Muscle of leg (tissue), 11 donors: Measurements from ENCODE around the gene CDH22. TPM values are rescaled to one million over a fixed set of nuclear protein-coding genes. Genes with fewer than 3 reads are reported as not detected.

Experiments
- DNase-seq: peaks from one replicate; pipeline ENCODE4 v3.0.0; 2013
- H3K27ac ChIP-seq: one replicate; pipeline ENCODE4 v1.5.1; 2013; ENCODE audit warnings: mild to moderate bottlenecking, low read length, control low read depth
- H3K27me3 ChIP-seq: one replicate; pipeline ENCODE4 v1.6.1; 2013; ENCODE audit warnings: low read length; ENCODE audit not compliant: control insufficient read depth, insufficient read depth
- H3K36me3 ChIP-seq: one replicate; pipeline ENCODE4 v1.6.1; 2013; ENCODE audit warnings: low read length; ENCODE audit not compliant: control insufficient read depth, insufficient read depth
- H3K4me1 ChIP-seq: one replicate; pipeline ENCODE4 v1.6.1; 2013; ENCODE audit warnings: low read length; ENCODE audit not compliant: control insufficient read depth, insufficient read depth
- H3K4me3 ChIP-seq: one replicate; pipeline ENCODE4 v1.5.1; 2013; ENCODE audit warnings: low read length, control low read depth
- H3K9me3 ChIP-seq: replicated peaks from 2 replicates; pipeline ENCODE4 v1.6.1; 2013; ENCODE audit warnings: low read depth, low read length; ENCODE audit not compliant: control insufficient read depth
- WGBS: methylation state at CpG from one replicate; pipeline ENCODE4 v1.1.5; 2013; ENCODE audit warnings: missing lambda C conversion rate; ENCODE audit not compliant: insufficient coverage; 5-methylcytosine and 5-hydroxymethylcytosine counted together
- polyA plus RNA-seq, 8 donors: library from polyadenylated mRNA; unstranded; fragments of 120-200 nt; gene quantifications; one replicate each; pipeline versions ENCODE4 v1.2.1 to v1.2.3, GENCODE V29; 2013; ENCODE audit warnings: inconsistent platforms in 1 of 8, low replicate concordance in 1 of 8; ENCODE audit not compliant: insufficient read length in 8 of 8, insufficient read depth in 1 of 8
- total RNA-seq: library from RNA; stranded (reverse); fragments of 120-200 nt; gene quantifications from one replicate; pipeline ENCODE4 v1.2.4, GENCODE V29; 2013

The CDH22 gene
- total and polyA plus RNA-seq, 9 donors = 0.13 to 0.43 (median 0.25) TPM

DNA sequence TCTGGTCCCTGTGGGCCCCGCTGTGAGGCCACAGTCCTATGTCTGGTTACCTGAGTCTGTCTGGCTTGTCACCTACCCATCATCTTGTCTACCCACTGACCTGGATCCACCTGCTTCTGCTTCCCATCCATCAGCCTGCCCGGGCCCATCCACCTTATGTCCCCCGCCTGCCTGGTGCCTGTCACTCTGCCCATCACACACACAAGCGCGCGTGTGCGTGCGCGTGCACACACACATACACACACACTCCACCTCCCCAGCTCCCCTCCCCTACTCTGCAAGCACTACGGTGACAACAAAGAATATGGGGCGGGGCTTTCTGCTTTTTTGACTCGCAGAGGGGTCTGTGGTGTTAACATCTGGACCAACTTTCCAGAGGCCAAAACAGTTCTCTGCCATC is 8.0 kb downstream of the CDH22 start:
- H3K36me3 ChIP-seq = no peaks in the 10 kb centered on the region
- H3K27ac ChIP-seq = no peak overlapping the region
- no peaks in the 10 kb centered on the region for H3K9me3 ChIP-seq
- no peak overlapping the region for H3K4me3 ChIP-seq
- WGBS = 72% methylated on average over 10 of the region's 12 CpGs
- H3K4me1 ChIP-seq = no peaks in the 10 kb centered on the region
- DNase-seq = no peak
- H3K27me3 ChIP-seq = peaks cover 62% of the 10 kb centered on the region

DNA sequence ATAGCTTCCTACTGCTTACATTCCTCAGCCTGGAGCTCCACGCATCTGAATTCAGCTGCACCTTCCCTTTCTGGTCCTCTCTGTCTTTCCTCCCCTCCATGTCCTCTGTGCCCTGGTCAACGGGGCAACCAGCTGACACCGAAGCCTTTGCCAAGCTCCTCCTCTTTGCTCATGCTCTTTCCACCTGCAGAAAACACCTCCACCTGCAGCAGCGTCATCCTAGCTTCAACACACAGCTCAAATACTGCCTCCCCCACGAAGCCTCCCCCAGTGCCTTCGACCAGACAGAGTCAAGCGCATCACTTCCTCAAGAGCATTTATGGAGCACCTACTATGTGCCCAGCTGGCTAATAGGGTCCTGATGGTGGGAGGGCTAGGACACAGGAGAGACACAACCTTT is 9.2 kb downstream of the CDH22 start:
- Histone ChIP-seq H3K9me3 (no peaks in the 10 kb centered on the region), H3K4me3 (no peak overlapping the region), H3K27me3 (peaks cover 62% of the 10 kb centered on the region), H3K4me1 (no peaks in the 10 kb centered on the region), H3K36me3 (no peaks in the 10 kb centered on the region), H3K27ac (no peak overlapping the region)
- WGBS = 53% methylated on average over 5 of the region's 7 CpGs
- no peak for DNase-seq

- Histone ChIP-seq H3K27ac (no peak overlapping the region), H3K9me3 (no peaks in the 10 kb centered on the region), H3K27me3 (peaks cover 55% of the 10 kb centered on the region), H3K36me3 (no peaks in the 10 kb centered on the region), H3K4me3 (no peak overlapping the region), H3K4me1 (no peaks in the 10 kb centered on the region)
- DNase-seq = no peak
- WGBS = 79% methylated on average over 3 of the region's 3 CpGs
These were observed 9.9 kb downstream of the CDH22 start for GRCh38 chr20:46298374-46298773.

GRCh38 chr20:46296526-46297250 is 11.6 kb downstream of the CDH22 start:
- no peak overlapping the region for H3K27ac ChIP-seq
- H3K9me3 ChIP-seq = no peaks in the 10 kb centered on the region
- H3K4me1 ChIP-seq = no peaks in the 10 kb centered on the region
- WGBS = 46% methylated on average over 11 of the region's 12 CpGs
- H3K4me3 ChIP-seq = no peak overlapping the region
- no peak for DNase-seq
- no peaks in the 10 kb centered on the region for H3K36me3 ChIP-seq
- peaks cover 43% of the 10 kb centered on the region for H3K27me3 ChIP-seq

GRCh38 chr20:46293084-46293483 is 15.2 kb downstream of the CDH22 start:
- no peak overlapping the region for H3K4me3 ChIP-seq
- DNase-seq = peak; percentile 64
- no peaks in the 10 kb centered on the region for H3K36me3 ChIP-seq
- H3K27ac ChIP-seq = no peak overlapping the region
- no CpG with 5 or more reads among the region's 3 CpGs for WGBS
- H3K9me3 ChIP-seq = no peaks in the 10 kb centered on the region
- H3K4me1 ChIP-seq = no peaks in the 10 kb centered on the region
- H3K27me3 ChIP-seq = peaks cover 39% of the 10 kb centered on the region

DNA sequence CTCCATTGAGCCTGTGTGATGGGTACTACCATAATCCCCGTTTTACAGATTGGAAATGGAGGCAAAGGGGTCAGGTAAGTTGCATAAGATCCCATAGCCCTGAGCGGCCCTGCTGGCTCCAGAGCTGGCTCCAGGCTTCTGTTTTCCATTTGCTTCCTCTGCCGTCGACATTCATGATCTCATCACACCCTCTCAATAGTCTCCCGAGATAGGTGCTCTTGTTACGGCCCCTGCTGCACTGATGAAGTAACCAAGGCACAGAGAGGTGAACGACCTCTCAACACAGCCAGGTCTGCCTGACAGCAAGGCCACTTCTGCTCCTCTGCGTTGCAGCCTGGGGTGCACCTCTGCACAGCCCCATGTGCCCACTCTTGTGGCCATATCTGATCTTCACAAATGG is 16.9 kb downstream of the CDH22 start:
- no peak for DNase-seq
- H3K9me3 ChIP-seq = no peaks in the 10 kb centered on the region
- no peaks in the 10 kb centered on the region for H3K36me3 ChIP-seq
- no peaks in the 10 kb centered on the region for H3K4me1 ChIP-seq
- H3K4me3 ChIP-seq = no peak overlapping the region
- peaks cover 39% of the 10 kb centered on the region for H3K27me3 ChIP-seq
- H3K27ac ChIP-seq = no peak overlapping the region
- 27% methylated on average over 7 of the region's 8 CpGs for WGBS

DNA sequence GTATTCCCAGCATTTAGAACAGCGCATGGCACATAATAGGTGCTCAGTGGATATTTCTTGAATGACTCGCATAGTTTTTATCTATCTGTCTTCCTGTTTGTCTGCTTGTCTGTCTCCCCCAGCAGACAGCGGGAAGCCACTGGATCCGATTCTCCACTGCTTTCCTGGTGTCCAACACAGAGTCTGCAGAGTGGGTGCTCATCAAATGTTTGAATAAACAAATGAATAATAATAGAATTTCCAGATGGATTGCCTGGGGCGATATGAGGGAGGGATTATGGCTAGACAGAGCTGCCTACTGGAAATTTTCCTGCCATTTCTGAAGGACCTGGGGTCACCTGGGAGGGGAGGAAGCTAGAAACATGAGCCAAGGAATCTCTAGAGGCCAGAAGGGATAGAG is 18.9 kb downstream of the CDH22 start:
- no peaks in the 10 kb centered on the region for H3K36me3 ChIP-seq
- H3K9me3 ChIP-seq = no peaks in the 10 kb centered on the region
- H3K27me3 ChIP-seq = peaks cover 43% of the 10 kb centered on the region
- H3K4me1 ChIP-seq = no peaks in the 10 kb centered on the region
- no peak for DNase-seq
- 81% methylated on average over 2 of the region's 5 CpGs for WGBS
- no peak overlapping the region for H3K27ac ChIP-seq
- no peak overlapping the region for H3K4me3 ChIP-seq

- 92% methylated on average over 2 of the region's 7 CpGs for WGBS
- Histone ChIP-seq H3K27me3 (peaks cover 57% of the 10 kb centered on the region), H3K27ac (no peak overlapping the region), H3K4me1 (no peaks in the 10 kb centered on the region), H3K4me3 (no peak overlapping the region), H3K36me3 (no peaks in the 10 kb centered on the region), H3K9me3 (no peaks in the 10 kb centered on the region)
- DNase-seq = no peak
These were observed 21.3 kb downstream of the CDH22 start for GRCh38 chr20:46286977-46287376.

- DNase-seq = no peak
- Histone ChIP-seq H3K27me3 (peaks cover 53% of the 10 kb centered on the region), H3K4me1 (no peaks in the 10 kb centered on the region), H3K27ac (no peak overlapping the region), H3K4me3 (no peak overlapping the region), H3K9me3 (no peaks in the 10 kb centered on the region), H3K36me3 (no peaks in the 10 kb centered on the region)
- WGBS = 17% methylated on average over 1 of the region's 13 CpGs
These were observed 21.9 kb downstream of the CDH22 start for GRCh38 chr20:46286382-46286781.

- H3K36me3 ChIP-seq = no peaks in the 10 kb centered on the region
- peaks cover 54% of the 10 kb centered on the region for H3K27me3 ChIP-seq
- no peak for DNase-seq
- no peaks in the 10 kb centered on the region for H3K4me1 ChIP-seq
- H3K9me3 ChIP-seq = no peaks in the 10 kb centered on the region
- no peak overlapping the region for H3K4me3 ChIP-seq
- WGBS = 60% methylated on average over 1 of the region's 3 CpGs
- no peak overlapping the region for H3K27ac ChIP-seq
These were observed 22.6 kb downstream of the CDH22 start for GRCh38 chr20:46285740-46286139.

DNA sequence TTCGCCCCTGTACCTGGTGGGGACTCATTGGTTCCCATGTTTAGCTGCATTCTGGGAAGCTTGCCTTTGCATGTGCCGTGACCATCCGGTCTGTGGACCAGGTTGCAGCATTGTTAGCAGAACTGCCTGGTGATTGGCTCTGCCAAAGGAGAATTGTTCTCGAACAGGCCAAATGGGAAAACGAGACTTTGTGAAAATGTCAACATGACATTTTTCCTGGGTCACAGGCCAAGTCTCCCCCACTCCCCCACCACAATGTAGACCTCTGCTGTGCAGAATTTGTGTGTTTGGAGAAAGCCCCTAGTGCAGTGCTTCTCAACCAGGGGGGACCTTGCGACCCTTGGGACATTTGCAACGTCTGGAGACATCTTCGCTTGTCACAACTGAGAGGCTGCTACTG is 23.2 kb downstream of the CDH22 start:
- no peak overlapping the region for H3K27ac ChIP-seq
- H3K27me3 ChIP-seq = peaks cover 51% of the 10 kb centered on the region
- 60% methylated on average over 6 of the region's 8 CpGs for WGBS
- H3K9me3 ChIP-seq = no peaks in the 10 kb centered on the region
- no peak overlapping the region for H3K4me3 ChIP-seq
- no peak for DNase-seq
- H3K36me3 ChIP-seq = no peaks in the 10 kb centered on the region
- H3K4me1 ChIP-seq = no peaks in the 10 kb centered on the region
